Ovary (tissue), 3 donors: ENCODE measurements around the gene STUB1.

Source experiments
- EP300 ChIP-seq: sonication (generic); formaldehyde crosslinking; IDR thresholded peaks from one replicate; pipeline ENCODE4 v1.6.1; 2017; ENCODE audit warnings: antibody characterized with exemption
- POLR2A ChIP-seq: fragments of 450-650 bp; IDR thresholded peaks from one replicate; pipeline ENCODE4 v1.6.1; 2017; ENCODE audit warnings: antibody characterized with exemption, mild to moderate bottlenecking, moderate library complexity
- TF ChIP-seq, protein P1 (sequence below), 3 donors: fragments of 450-650 bp in 2 of 3; fragments of 200-600 bp in 1 of 3; IDR thresholded peaks; one replicate each; pipeline versions ENCODE4 v1.5.1 to v1.8.0; 2016 to 2022; ENCODE audit warnings: antibody characterized with exemption in 3 of 3, mild to moderate bottlenecking in 1 of 3
- donor health status: DM: no; HTN: no; CAD: no.

DNA sequence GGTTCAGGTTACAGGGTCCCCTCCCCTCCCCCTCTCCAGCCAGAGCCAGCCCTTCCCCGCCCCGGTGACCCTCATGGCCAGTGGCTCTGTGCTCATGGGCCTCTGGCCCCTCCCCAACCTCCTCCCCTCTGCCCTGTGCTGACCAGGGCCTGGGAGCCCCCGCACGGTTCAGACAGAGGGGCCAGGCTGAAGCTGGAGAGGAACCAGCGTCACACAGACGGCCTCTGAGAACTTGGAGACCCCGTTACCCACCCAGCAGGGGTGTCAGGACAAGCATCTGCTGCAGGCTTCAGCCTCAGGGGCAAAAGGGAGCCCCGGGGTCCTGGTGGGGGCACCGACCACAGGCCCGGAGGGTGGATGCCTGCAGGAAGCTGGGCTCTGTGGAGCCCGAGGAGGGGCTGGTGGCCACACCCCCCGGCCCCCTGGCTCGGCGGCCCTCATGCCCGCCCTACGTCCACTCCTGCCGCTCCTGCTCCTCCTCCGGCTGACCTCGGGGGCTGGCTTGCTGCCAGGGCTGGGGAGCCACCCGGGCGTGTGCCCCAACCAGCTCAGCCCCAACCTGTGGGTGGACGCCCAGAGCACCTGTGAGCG, 49.3 kb upstream of the STUB1 start, which contains the start of gene WFIKKN1:
- no peak for TF ChIP-seq POLR2A
- TF ChIP-seq, protein P1, sequence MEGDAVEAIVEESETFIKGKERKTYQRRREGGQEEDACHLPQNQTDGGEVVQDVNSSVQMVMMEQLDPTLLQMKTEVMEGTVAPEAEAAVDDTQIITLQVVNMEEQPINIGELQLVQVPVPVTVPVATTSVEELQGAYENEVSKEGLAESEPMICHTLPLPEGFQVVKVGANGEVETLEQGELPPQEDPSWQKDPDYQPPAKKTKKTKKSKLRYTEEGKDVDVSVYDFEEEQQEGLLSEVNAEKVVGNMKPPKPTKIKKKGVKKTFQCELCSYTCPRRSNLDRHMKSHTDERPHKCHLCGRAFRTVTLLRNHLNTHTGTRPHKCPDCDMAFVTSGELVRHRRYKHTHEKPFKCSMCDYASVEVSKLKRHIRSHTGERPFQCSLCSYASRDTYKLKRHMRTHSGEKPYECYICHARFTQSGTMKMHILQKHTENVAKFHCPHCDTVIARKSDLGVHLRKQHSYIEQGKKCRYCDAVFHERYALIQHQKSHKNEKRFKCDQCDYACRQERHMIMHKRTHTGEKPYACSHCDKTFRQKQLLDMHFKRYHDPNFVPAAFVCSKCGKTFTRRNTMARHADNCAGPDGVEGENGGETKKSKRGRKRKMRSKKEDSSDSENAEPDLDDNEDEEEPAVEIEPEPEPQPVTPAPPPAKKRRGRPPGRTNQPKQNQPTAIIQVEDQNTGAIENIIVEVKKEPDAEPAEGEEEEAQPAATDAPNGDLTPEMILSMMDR (IDR thresholded peaks at IDR 0.05), result no peak
- no peak for TF ChIP-seq EP300
